Stomach smooth muscle (tissue), 2 donors: ENCODE measurements around the gene HS1BP3.

Source experiments
- H3K27ac ChIP-seq: one replicate; pipeline ENCODE4 v1.7.0; 2013; ENCODE audit warnings: mild to moderate bottlenecking, low read length, inconsistent platforms
- H3K27me3 ChIP-seq, 2 donors: one replicate each; pipeline ENCODE4 v1.7.0; 2013; ENCODE audit warnings: low read length in 2 of 2; ENCODE audit not compliant: insufficient read depth in 2 of 2, control insufficient read depth in 1 of 2
- H3K36me3 ChIP-seq, 2 donors: one replicate each; pipeline ENCODE4 v1.7.0; 2013; ENCODE audit warnings: low read length in 2 of 2; ENCODE audit not compliant: control insufficient read depth in 2 of 2, insufficient read depth in 2 of 2
- H3K4me1 ChIP-seq: one replicate; pipeline ENCODE4 v1.7.0; 2013; ENCODE audit warnings: low read length; ENCODE audit not compliant: control insufficient read depth, insufficient read depth
- H3K4me3 ChIP-seq, 2 donors: one replicate each; pipeline ENCODE4 v1.7.0; 2013; ENCODE audit warnings: low read length in 2 of 2
- H3K9ac ChIP-seq, 2 donors: one replicate each; pipeline ENCODE4 v1.7.0; 2013; ENCODE audit warnings: low read length in 2 of 2, mild to moderate bottlenecking in 1 of 2
- H3K9me3 ChIP-seq, 2 donors: one replicate each; pipeline ENCODE4 v1.7.0; 2013; ENCODE audit warnings: low read length in 2 of 2; ENCODE audit not compliant: control insufficient read depth in 2 of 2
- donor health status: healthy.
- donor health status: Pancreatic carcinoma.

Gene HS1BP3

GRCh38 chr2:20634507-20635112, 16.3 kb downstream of the HS1BP3 start:
- Histone ChIP-seq H3K4me3 (peak overlapping the region in 1 of 2 donors; percentile 40), H3K4me1 (peaks cover 94% of the 10 kb centered on the region), H3K27me3 (no peaks in the 10 kb centered on the region), H3K27ac (peak overlapping the region; percentile 99), H3K36me3 (peaks cover 5 to 18% of the 10 kb centered on the region in 2 donors), H3K9ac (peak overlapping the region; percentile 65 to 80), H3K9me3 (no peaks in the 10 kb centered on the region)

GRCh38 chr2:20633794-20634506, 16.9 kb downstream of the HS1BP3 start:
- Histone ChIP-seq H3K27me3 (no peaks in the 10 kb centered on the region), H3K27ac (peak overlapping the region; percentile 99), H3K36me3 (peaks cover under 1 to 18% of the 10 kb centered on the region in 2 donors), H3K9ac (peak overlapping the region; percentile 65 to 80), H3K9me3 (no peaks in the 10 kb centered on the region), H3K4me3 (peak overlapping the region in 1 of 2 donors; percentile 40), H3K4me1 (peaks cover 95% of the 10 kb centered on the region)

GRCh38 chr2:20633001-20633400, 17.9 kb downstream of the HS1BP3 start:
- H3K36me3 ChIP-seq: peaks cover 0 to 12% of the 10 kb centered on the region in 2 donors
- H3K9ac ChIP-seq: peak overlapping the region; percentile 51 to 65
- no peaks in the 10 kb centered on the region for H3K27me3 ChIP-seq
- H3K27ac ChIP-seq: peak overlapping the region; percentile 99
- no peaks in the 10 kb centered on the region for H3K9me3 ChIP-seq
- peaks cover 94% of the 10 kb centered on the region for H3K4me1 ChIP-seq
- no peak overlapping the region for H3K4me3 ChIP-seq

DNA sequence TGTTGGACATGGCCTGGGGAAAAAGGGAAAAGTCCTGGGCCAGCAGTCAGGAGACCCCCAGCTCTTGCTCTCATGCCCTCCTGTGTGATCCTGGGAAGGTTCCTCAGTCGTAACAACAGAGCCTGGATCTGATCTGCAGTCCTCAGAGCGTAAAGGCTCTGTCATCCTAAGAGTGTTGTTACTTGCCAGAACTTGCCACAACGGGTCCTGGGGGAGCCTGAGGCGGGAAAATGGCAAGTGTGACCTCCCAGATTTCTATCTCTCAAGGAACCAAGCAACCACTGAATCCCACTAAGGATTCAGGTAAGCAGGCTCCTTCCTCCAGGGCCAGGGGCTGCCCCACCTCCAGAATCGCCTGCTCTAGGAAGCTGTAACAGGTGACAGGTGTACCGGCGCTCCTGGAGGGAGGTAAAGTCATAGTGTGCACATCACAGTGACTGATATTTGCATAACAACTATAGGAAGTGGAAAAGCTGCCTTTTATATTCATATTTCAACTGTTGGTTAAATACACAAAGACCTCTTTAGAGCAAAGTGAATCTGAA, 18.4 kb downstream of the HS1BP3 start:
- Histone ChIP-seq H3K4me1 (peaks cover 94% of the 10 kb centered on the region), H3K27me3 (no peaks in the 10 kb centered on the region), H3K4me3 (no peak overlapping the region), H3K27ac (peak overlapping the region; percentile 99), H3K9me3 (no peaks in the 10 kb centered on the region), H3K36me3 (peaks cover 0 to 9% of the 10 kb centered on the region in 2 donors), H3K9ac (peak overlapping the region in 1 of 2 donors; percentile 21)

DNA sequence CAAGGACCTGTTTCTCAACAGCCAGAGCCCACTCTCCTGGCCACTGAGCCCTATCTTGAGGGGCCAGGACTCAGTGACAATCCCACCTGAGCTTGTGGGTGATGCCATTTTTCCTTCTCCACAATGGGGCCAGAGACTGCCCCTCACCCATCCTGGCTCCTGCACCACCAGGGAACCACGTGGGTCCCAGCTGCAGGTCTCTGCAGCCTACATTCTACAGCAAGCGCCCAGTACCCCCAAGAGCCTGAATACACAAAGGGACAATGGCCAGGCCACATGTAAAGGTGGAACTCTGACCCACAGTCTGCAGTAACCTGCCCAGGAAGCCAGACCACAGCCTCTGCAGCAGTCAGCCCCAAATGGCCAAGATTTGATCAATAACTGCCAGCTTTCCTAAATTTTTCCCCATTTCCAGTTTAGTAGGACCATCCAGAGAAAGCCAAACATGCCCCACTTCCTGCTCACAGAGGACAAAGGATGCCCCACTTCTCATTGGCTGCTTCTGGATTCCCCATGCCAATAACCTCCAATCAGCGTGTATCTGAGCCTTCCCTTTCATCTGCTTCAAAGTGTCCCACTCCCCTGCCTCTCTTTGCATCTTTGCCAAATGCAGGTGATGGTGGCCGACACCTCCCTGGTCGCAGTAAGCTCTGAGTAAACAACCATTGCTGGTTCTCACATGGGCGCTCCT, 19.1 kb downstream of the HS1BP3 start:
- no peak overlapping the region for H3K9ac ChIP-seq
- H3K36me3 ChIP-seq: peaks cover 0 to 9% of the 10 kb centered on the region in 2 donors
- H3K27ac ChIP-seq: peak overlapping the region; percentile 99
- H3K27me3 ChIP-seq: no peaks in the 10 kb centered on the region
- no peaks in the 10 kb centered on the region for H3K9me3 ChIP-seq
- no peak overlapping the region for H3K4me3 ChIP-seq
- peaks cover 94% of the 10 kb centered on the region for H3K4me1 ChIP-seq

GRCh38 chr2:20630967-20631366, 19.9 kb downstream of the HS1BP3 start:
- Histone ChIP-seq H3K36me3 (peaks cover 3 to 12% of the 10 kb centered on the region in 2 donors), H3K9me3 (no peaks in the 10 kb centered on the region), H3K27ac (peak overlapping the region; percentile 99), H3K9ac (no peak overlapping the region), H3K4me1 (peaks cover 94% of the 10 kb centered on the region), H3K27me3 (no peaks in the 10 kb centered on the region), H3K4me3 (no peak overlapping the region)

DNA sequence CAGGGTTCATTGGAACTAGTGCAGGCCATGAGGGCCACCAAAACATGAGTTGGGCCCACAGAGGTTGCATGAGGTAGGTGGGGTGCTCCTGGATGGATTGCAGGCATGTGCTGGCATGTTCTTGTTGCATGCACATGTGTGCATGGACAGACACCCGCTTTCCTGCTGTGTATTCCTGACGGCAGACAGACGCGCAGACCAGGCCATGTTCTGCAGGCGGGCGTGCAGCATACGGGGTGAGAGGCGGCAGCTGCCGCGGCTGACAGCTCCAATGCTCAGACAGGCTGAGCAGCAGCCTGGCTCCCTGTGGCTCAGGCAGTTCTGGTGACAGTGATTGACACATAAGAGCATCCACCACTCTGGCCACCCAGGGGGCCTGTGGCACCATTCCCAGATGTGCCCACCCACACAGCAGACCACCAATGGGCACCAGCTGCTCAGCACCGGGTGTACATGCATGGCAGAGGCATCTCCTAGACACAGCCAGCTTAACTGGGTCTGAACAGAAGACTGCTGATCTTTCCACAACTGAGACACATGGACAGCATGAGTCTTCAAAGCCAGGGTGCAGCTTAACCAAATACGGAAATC, 21.2 kb downstream of the HS1BP3 start:
- Histone ChIP-seq H3K36me3 (peaks cover 7 to 15% of the 10 kb centered on the region in 2 donors), H3K27me3 (no peaks in the 10 kb centered on the region), H3K4me1 (peaks cover 94% of the 10 kb centered on the region), H3K9ac (peak overlapping the region; percentile 23 to 42), H3K27ac (peak overlapping the region; percentile 99), H3K4me3 (peak overlapping the region; percentile 13 to 47), H3K9me3 (no peaks in the 10 kb centered on the region)

GRCh38 chr2:20629181-20629580, 21.7 kb downstream of the HS1BP3 start:
- Histone ChIP-seq H3K27me3 (no peaks in the 10 kb centered on the region), H3K4me3 (peak overlapping the region in 1 of 2 donors; percentile 47), H3K4me1 (peaks cover 94% of the 10 kb centered on the region), H3K27ac (peak overlapping the region; percentile 99), H3K9ac (no peak overlapping the region), H3K36me3 (peaks cover 11 to 20% of the 10 kb centered on the region in 2 donors), H3K9me3 (no peaks in the 10 kb centered on the region)

DNA sequence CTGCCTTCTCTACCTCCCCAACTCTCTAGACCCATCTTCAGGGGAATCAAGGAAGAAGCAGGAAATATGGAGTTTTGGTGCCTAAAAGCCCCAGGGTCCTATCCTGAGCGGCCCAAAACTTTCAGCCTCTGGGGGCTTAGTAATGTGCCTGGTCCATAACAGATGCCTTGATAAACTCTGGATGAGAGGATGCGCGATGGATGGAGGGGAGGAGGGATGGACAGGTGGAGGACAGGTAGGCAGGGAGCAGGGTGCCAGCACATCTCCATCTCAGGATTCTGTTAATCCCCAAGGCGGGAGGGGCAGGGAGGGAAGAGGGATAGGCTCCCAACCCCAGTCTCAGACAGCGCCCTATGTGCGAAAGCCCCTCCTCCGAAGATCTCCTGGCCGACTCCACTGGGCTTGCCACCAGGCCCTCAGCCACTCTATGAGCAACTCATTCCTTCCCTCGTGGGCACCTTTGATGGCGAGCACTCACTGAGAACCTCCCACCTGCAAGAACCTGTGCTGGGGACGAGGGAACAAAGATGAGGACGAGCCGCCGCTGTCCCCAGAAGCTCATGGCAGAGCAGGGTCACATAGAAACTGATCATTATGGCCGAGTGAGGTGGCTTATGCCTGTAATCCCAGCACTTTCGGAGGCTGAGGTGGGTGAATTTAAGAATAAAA, 23.1 kb downstream of the HS1BP3 start:
- Histone ChIP-seq H3K27ac (no peak overlapping the region), H3K9ac (peak overlapping the region in 1 of 2 donors; percentile 12), H3K36me3 (peaks cover 20 to 32% of the 10 kb centered on the region in 2 donors), H3K4me1 (peaks cover 94% of the 10 kb centered on the region), H3K27me3 (no peaks in the 10 kb centered on the region), H3K9me3 (no peaks in the 10 kb centered on the region), H3K4me3 (no peak overlapping the region)
